ENCODE results near the gene PCYT1B. TPM values are rescaled to one million over a fixed set of nuclear protein-coding genes. Genes with fewer than 3 reads are reported as not detected.

PCYT1B gene
- total RNA-seq, 2 experiments from 2014 or later = not detected

DNA sequence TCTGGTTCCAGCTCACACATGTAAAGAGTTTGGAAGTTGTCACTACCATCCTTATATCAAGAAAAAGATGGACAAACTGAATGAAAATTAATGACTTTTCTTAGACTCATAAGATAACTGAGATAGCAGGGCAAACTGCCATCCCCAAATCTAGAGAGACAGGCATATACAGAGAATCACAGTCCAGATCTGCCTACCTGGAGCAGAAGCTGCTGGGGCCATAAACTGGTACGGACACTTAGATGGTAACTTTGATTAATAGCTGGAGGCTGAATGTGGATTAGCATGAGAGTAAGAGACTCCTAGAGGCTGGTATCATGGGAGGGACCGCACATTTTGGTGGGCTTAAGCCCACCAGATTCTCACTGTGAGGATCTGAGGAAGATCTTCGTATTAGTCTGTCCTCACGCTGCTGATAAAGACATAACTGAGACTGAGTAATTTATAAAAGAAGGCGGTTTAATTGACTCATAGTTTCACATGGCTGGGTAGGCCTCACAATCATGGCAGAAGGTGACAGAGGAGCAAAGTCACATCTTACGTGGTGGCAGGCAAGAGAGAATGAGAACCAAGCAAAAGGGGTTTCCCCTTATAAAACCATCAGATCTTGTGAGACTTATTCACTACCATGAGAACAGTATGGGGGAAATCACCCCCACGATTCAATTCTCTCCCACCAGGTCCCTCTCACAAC lies 35.7 kb upstream of the PCYT1B start:
- H3K36me3 Mint-ChIP-seq (ENCODE audit: low read depth) = no peaks in the 10 kb centered on the region
- H3K4me1 ChIP-seq (ENCODE audit: insufficient read depth, low read length) = no peaks in the 10 kb centered on the region
- ChIA-PET POLR2A (no interaction called here), CTCF (no interaction called here)
- H3K27me3 ChIP-seq (ENCODE audit: control insufficient read depth in 1 of 2, insufficient read depth in 2 of 2, low read length in 2 of 2) = no peaks in the 10 kb centered on the region
- no peaks in the 10 kb centered on the region for H3K36me3 ChIP-seq (ENCODE audit: insufficient read depth, low read length)
- H3K27ac Mint-ChIP-seq = no peak overlapping the region
- no peak overlapping the region for H3K4me3 ChIP-seq (ENCODE audit: low read length)
- no peak overlapping the region for H3K4me3 Mint-ChIP-seq
- no peaks in the 10 kb centered on the region for H3K9me3 Mint-ChIP-seq
- ATAC-seq (ENCODE audit: poor library complexity) (no peak), DNase-seq (no peak)
- no peaks in the 10 kb centered on the region for H3K4me1 Mint-ChIP-seq (ENCODE audit: low read depth)
- no peak overlapping the region for H3K27ac ChIP-seq (ENCODE audit: low read depth in 1 of 2, low read length in 2 of 2)
- peaks cover 5% of the 10 kb centered on the region for H3K27me3 Mint-ChIP-seq
- TF ChIP-seq, protein P1, sequence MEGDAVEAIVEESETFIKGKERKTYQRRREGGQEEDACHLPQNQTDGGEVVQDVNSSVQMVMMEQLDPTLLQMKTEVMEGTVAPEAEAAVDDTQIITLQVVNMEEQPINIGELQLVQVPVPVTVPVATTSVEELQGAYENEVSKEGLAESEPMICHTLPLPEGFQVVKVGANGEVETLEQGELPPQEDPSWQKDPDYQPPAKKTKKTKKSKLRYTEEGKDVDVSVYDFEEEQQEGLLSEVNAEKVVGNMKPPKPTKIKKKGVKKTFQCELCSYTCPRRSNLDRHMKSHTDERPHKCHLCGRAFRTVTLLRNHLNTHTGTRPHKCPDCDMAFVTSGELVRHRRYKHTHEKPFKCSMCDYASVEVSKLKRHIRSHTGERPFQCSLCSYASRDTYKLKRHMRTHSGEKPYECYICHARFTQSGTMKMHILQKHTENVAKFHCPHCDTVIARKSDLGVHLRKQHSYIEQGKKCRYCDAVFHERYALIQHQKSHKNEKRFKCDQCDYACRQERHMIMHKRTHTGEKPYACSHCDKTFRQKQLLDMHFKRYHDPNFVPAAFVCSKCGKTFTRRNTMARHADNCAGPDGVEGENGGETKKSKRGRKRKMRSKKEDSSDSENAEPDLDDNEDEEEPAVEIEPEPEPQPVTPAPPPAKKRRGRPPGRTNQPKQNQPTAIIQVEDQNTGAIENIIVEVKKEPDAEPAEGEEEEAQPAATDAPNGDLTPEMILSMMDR (IDR thresholded peaks at IDR 0.05) = no peak
- no peaks in the 10 kb centered on the region for H3K9me3 ChIP-seq (ENCODE audit: control insufficient read depth in 1 of 2, insufficient read depth in 1 of 2, low read length in 2 of 2)
- intact Hi-C loops (cut with DNase I, micrococcal nuclease) = no loop called here

DNA sequence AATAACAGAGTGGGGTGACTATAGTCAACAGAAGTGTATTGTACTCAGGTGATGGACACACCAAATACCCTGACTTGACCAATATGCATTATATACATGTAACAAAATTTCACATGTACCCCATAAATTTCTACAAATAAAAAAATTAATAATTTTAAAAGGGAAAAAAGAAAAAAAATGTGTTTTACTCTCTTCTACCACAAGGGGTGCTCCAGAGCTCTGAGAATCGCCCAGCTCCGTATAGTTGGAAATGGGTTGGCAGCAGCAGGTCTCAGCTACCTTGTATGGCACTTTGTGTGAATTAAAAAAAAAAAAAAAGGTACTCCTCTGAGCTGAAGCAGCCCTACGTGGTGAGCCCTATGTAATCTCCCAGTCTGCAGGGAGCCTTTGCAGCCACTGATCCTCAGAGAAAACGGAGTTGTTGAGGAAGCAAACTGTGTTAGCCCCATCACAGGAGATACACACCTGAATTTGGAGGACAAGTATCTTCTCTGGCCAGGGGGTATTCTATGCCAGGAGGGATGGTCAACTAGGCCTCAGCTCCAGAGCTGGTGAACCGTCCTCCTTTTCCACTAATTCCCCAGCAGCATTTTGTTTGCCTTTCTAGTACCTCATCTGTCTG lies 29.4 kb upstream of the PCYT1B start:
- TF ChIP-seq, protein P1 (IDR thresholded peaks at IDR 0.05) = peak; percentile 63
- H3K4me3 Mint-ChIP-seq = no peak overlapping the region
- peak; percentile 39 for ATAC-seq (ENCODE audit: poor library complexity)
- ChIA-PET CTCF (interaction anchor here (0.6 to 1.3 kb wide), 3 partner anchors 9 to 68 kb away, joined by 3 to 7 read pairs (median 3); no protein-coding TSS in a partner anchor), POLR2A (no interaction called here)
- no peaks in the 10 kb centered on the region for H3K36me3 Mint-ChIP-seq (ENCODE audit: low read depth)
- Histone ChIP-seq H3K27ac (ENCODE audit: low read depth in 1 of 2, low read length in 2 of 2) (no peak overlapping the region), H3K4me1 (ENCODE audit: insufficient read depth, low read length) (no peaks in the 10 kb centered on the region), H3K4me3 (ENCODE audit: low read length) (no peak overlapping the region), H3K36me3 (ENCODE audit: insufficient read depth, low read length) (no peaks in the 10 kb centered on the region), H3K9me3 (ENCODE audit: control insufficient read depth in 1 of 2, insufficient read depth in 1 of 2, low read length in 2 of 2) (no peaks in the 10 kb centered on the region), H3K27me3 (ENCODE audit: control insufficient read depth in 1 of 2, insufficient read depth in 2 of 2, low read length in 2 of 2) (no peaks in the 10 kb centered on the region)
- H3K27ac Mint-ChIP-seq = no peak overlapping the region
- peak in 3 of 14 experiments; percentile 15 to 37 (median 36) for DNase-seq
- no peaks in the 10 kb centered on the region for H3K9me3 Mint-ChIP-seq
- H3K4me1 Mint-ChIP-seq (ENCODE audit: low read depth) = no peaks in the 10 kb centered on the region
- no peaks in the 10 kb centered on the region for H3K27me3 Mint-ChIP-seq
- intact Hi-C loops (cut with DNase I, micrococcal nuclease) = no loop called here

DNA sequence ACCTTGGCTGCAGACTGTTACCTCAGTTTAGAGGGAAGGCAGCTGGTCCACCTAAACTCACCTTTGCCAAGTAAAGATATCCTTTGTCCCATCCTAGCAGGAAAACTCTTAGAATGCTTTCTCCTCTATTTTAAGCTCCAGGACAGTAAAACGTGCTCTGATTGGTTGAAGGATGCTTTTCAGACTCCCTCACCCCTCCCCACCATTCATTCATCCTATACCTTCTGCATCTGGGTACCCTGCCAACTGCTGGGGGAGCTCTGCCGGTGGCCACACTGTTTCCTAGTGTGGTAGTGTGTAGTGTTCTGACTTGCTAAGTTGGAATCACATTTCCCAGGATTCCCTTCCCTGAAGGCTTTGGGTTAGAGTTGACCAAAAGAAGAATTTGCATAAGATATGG lies 26.3 kb upstream of the PCYT1B start:
- Histone ChIP-seq H3K9me3 (ENCODE audit: control insufficient read depth in 1 of 2, insufficient read depth in 1 of 2, low read length in 2 of 2) (no peaks in the 10 kb centered on the region), H3K36me3 (ENCODE audit: insufficient read depth, low read length) (no peaks in the 10 kb centered on the region), H3K27me3 (ENCODE audit: control insufficient read depth in 1 of 2, insufficient read depth in 2 of 2, low read length in 2 of 2) (no peaks in the 10 kb centered on the region), H3K4me3 (ENCODE audit: low read length) (no peak overlapping the region), H3K4me1 (ENCODE audit: insufficient read depth, low read length) (no peaks in the 10 kb centered on the region), H3K27ac (ENCODE audit: low read depth in 1 of 2, low read length in 2 of 2) (no peak overlapping the region)
- Mint-ChIP-seq H3K9me3 (no peaks in the 10 kb centered on the region), H3K27me3 (no peaks in the 10 kb centered on the region), H3K36me3 (ENCODE audit: low read depth) (no peaks in the 10 kb centered on the region), H3K27ac (no peak overlapping the region), H3K4me1 (ENCODE audit: low read depth) (no peaks in the 10 kb centered on the region), H3K4me3 (no peak overlapping the region)
- intact Hi-C loops (cut with DNase I, micrococcal nuclease) = no loop called here
- DNase-seq (no peak), ATAC-seq (ENCODE audit: poor library complexity) (no peak)
- CTCF ChIA-PET = interaction anchor here (0.5 kb wide), 1 partner anchor 1029 kb away, joined by 3 read pairs; no protein-coding TSS in a partner anchor
- POLR2A ChIA-PET = no interaction called here
- TF ChIP-seq, protein P1 (IDR thresholded peaks at IDR 0.05) = no peak
